ENCODE data around the gene ARAP1.

ARAP1 gene

GRCh38 chr11:72669527-72669926 lies 82.7 kb downstream of the ARAP1 start:
- H3K9me3 ChIP-seq (ENCODE audit: severe bottlenecking) = peaks cover 6% of the 10 kb centered on the region
- peaks cover 7% of the 10 kb centered on the region for H3K36me3 ChIP-seq
- no peak overlapping the region for H3K27ac ChIP-seq
- H3K4me3 ChIP-seq (ENCODE audit: low read depth, low read length) = no peak overlapping the region
- H3K27me3 ChIP-seq (ENCODE audit: insufficient read depth, low read depth, severe bottlenecking) = no peaks in the 10 kb centered on the region
- no peak for DNase-seq
- TF ChIP-seq CTCF (IDR thresholded peaks at IDR 0.05; ENCODE audit: low read depth, low read length) = no peak

GRCh38 chr11:72668629-72669347 lies 83.4 kb downstream of the ARAP1 start:
- no peaks in the 10 kb centered on the region for H3K27me3 ChIP-seq (ENCODE audit: insufficient read depth, low read depth, severe bottlenecking)
- no peak overlapping the region for H3K4me3 ChIP-seq (ENCODE audit: low read depth, low read length)
- H3K9me3 ChIP-seq (ENCODE audit: severe bottlenecking) = peaks cover 6% of the 10 kb centered on the region
- no peak overlapping the region for H3K27ac ChIP-seq
- no peak for TF ChIP-seq CTCF (IDR thresholded peaks at IDR 0.05; ENCODE audit: low read depth, low read length)
- DNase-seq = no peak
- H3K36me3 ChIP-seq = peaks cover 7% of the 10 kb centered on the region

GRCh38 chr11:72665911-72666472 lies 86.2 kb downstream of the ARAP1 start:
- no peak for DNase-seq
- no peak for TF ChIP-seq CTCF (IDR thresholded peaks at IDR 0.05; ENCODE audit: low read depth, low read length)
- Histone ChIP-seq H3K27me3 (ENCODE audit: insufficient read depth, low read depth, severe bottlenecking) (no peaks in the 10 kb centered on the region), H3K36me3 (peaks cover 7% of the 10 kb centered on the region), H3K9me3 (ENCODE audit: severe bottlenecking) (peaks cover 6% of the 10 kb centered on the region), H3K4me3 (ENCODE audit: low read depth, low read length) (no peak overlapping the region), H3K27ac (no peak overlapping the region)

DNA sequence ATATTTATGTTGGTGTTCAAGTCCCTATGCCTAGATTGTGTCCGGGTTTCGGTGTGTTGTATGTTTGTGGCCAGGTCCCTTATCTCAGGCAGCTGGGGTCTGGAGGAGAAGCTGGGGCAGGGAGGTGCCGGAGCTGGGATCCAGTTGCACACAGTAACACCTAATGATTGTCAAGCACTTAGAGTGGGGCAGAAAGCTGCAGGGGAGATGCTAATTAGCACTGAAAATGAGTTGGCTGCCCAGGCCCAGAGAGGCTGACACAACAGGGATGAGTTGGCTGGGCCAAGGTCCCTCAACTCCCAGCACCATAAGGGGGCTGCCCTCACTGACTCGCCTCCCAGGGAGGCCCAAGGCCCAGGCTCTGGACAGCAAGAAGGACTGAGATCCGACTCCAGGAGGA lies 90.2 kb downstream of the ARAP1 start:
- Histone ChIP-seq H3K4me3 (ENCODE audit: low read depth, low read length) (no peak overlapping the region), H3K36me3 (no peaks in the 10 kb centered on the region; the same call in 1 of the 2 replicates), H3K9me3 (ENCODE audit: severe bottlenecking) (no peaks in the 10 kb centered on the region), H3K27ac (no peak overlapping the region), H3K27me3 (ENCODE audit: insufficient read depth, low read depth, severe bottlenecking) (no peaks in the 10 kb centered on the region)
- DNase-seq = no peak
- no peak for TF ChIP-seq CTCF (IDR thresholded peaks at IDR 0.05; ENCODE audit: low read depth, low read length)

DNA sequence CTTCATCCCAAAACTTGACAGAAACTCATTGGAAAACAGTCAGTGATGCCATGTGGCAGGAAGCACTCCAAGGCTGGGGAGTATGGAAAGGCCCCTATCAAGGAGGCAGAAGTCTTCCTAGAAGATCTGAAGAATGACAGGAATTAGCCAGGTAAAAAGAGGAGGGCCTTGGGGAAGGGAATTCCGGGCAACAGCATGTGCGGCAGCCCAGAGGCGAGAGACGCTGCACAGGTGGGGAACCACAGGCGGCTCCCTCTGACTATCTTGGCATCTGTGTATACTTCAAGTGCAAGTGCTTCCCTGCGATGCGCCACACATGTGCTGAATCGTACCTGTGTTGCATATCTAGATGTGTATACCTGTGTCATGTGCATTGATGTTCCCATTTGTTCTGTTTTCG lies 90.7 kb downstream of the ARAP1 start:
- H3K27ac ChIP-seq = no peak overlapping the region
- no peaks in the 10 kb centered on the region for H3K9me3 ChIP-seq (ENCODE audit: severe bottlenecking)
- no peak for DNase-seq
- H3K36me3 ChIP-seq = no peaks in the 10 kb centered on the region; the same call in 1 of the 2 replicates
- H3K27me3 ChIP-seq (ENCODE audit: insufficient read depth, low read depth, severe bottlenecking) = no peaks in the 10 kb centered on the region
- no peak for TF ChIP-seq CTCF (IDR thresholded peaks at IDR 0.05; ENCODE audit: low read depth, low read length)
- H3K4me3 ChIP-seq (ENCODE audit: low read depth, low read length) = no peak overlapping the region

Data from WERI-Rb-1 (cell line).